CD4-positive, alpha-beta T cell treated with Interleukin-6 for 4 hours (primary cell): ENCODE measurements around the gene HERC4.
"Not testable (repeated sequence)": the region's sequence is repeated elsewhere in the genome, so short reads cannot be mapped to it uniquely, and the experiment has no call there.

Source experiments
- DNase-seq: peaks from one replicate; pipeline ENCODE4 v3.0.0-alpha.2; 2020; ENCODE audit warnings: mixed read lengths

HERC4 gene

DNA sequence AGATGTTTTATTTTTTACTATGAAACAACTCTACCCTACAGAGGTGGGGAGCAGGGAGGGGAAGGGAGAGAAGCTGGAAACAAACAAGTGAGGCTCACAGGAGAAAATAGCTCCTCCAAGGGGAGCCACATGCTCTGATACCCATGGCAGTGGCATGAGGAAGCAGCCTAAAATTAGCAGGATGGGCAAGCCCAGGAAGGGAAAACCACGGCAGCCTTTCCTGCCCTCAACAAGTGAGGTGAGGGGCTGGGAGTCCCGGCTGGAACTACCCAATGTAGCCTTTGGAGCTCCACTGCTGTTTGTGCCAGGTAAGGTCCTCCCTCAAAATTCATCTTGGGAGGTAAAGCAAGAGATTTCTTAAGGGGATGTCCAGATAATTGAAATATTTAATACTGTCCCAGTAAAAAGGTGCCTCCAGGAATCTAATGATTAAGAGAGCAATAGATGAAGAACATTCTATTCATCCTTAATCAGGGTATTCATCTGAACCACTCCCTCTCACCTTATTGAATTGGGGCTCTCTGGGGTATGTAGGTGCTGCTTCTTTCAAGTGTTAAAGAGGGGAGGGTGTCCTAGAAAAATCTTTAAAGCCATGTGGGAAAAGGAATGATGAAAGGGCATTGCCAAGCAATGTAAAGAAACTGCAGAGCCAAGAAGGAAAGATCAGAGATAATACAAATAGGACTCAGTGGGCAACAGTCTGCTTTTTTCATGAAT lies 12.8 kb upstream of the HERC4 start:
- DNase-seq, result no peak

DNA sequence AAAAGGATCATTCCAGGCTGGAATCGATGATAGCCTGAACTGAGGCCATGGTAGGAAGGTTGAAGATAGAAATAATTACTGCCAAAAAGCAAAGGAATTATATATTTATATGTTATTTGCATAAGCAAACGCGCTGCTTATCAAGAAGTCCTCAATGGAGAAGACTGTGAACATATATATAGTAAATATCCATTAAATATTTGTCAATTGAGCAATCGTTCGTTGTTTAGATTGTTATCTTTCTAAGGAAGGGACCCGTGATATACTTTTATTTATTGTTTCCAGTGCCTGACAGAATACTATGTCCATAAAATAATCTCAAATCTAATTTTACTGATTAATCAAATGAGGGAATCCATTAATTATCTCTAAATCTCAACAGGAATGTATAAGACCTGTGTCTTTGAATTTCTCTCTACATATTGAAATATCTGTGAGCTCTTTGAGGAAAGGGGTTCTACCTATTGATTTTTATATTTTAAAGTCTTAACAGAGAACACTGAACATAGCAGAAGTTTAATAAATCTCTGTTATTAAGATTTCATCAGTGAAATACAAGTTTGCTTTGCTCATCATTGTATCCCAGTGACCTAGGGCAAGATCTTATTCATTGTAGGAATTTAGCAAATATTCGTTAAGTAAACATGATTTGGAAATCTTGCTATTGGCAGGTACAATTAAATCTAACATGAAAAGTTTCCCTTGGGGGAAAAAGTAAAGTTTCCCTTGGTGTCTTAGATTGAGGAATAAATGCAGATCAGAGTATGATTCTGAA lies 12.0 kb upstream of the HERC4 start:
- DNase-seq, result no peak

DNA sequence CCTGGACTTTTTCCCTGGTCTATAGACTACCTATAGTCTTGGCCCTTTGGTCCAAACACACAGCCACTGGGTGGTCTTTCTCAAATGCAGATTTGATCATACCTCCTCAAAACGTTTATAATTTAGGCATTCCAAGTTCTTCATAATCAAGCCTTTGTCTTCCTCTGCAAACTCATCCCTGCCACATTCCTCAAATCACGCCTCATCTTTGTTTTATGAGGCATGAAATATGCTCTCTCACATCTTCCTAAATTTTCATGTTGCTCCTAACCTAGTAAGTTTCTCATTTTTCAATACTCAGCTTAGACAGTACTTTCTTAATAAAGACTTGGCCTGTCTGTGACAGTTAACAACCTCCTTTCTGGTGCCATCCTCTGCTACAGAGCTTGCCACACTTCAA lies 10.9 kb upstream of the HERC4 start:
- no peak for DNase-seq

DNA sequence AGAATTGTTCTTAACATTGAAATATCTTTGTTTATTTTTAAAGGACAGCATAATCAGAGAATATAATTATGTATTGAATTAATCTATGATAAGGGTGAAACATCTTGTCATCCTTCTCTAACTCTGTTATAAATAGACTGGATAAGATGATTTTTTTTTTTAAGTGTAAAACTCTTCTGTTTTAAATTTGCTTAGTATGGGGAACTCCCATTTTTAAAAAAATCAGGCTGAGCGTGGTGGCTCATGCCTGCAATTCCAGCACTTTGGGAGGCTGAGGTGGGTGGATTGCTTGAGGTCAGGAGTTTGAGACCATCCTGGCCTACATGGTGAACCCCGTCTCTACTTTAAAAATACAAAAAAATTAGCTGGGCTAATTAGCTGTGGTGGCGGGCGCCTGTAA lies 9.4 kb upstream of the HERC4 start:
- DNase-seq, result no peak

DNA sequence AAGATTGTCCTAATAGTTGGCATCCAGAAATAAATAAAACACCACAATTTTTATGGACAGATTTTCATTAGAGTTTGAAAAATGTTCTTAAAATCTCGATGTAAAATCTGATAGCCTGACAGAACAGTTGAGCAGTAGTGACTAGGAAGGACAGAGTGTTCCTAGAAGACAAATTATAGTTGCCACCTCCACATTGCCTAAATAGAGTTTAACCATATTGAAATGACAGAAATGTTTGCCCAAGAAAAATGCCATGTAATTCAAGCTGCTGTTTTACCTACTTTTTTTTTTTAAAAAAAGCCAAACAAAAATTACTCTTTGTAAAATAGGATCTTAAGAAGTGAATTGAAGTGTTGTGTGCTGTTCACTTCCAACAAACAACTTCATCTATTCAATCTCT lies 8.9 kb upstream of the HERC4 start:
- no peak for DNase-seq

DNA sequence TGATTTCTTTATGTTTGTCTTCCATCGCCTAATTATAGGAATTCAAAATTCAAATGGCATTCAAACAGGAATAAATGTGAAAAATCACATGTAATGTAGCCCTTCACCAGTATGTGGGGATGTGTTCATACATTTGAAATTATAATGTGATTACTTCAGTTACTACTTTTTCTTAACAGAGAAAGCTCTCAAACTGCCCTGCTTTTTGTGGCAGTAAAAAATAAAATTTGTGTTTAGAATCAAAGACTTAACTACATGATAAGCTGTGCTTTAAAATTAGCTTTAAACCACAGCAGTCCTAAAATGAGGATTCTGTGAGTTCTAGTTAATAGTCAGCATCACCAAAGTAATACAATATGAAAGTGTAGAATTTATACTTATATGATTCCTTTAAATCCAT lies 7.8 kb upstream of the HERC4 start:
- DNase-seq, result no peak

DNA sequence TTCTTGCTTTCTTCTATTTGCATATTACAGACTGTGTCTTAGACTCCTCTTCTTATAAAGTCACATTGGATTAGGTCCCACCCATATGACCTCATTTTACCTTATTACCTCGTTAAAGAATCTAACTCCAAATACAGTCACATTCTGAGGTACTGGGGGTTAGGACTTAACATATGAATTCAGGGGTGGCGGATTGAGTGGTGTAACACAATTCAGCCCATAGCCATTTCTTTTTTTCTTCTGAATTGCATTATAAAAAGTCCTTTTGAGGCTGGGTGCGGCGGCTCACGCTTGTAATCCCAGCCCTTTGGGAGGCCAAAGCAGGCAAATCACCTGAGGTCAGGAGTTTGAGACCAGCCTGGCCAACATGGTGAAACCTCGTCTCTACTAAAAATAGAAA lies 6.8 kb upstream of the HERC4 start:
- DNase-seq, result no peak

DNA sequence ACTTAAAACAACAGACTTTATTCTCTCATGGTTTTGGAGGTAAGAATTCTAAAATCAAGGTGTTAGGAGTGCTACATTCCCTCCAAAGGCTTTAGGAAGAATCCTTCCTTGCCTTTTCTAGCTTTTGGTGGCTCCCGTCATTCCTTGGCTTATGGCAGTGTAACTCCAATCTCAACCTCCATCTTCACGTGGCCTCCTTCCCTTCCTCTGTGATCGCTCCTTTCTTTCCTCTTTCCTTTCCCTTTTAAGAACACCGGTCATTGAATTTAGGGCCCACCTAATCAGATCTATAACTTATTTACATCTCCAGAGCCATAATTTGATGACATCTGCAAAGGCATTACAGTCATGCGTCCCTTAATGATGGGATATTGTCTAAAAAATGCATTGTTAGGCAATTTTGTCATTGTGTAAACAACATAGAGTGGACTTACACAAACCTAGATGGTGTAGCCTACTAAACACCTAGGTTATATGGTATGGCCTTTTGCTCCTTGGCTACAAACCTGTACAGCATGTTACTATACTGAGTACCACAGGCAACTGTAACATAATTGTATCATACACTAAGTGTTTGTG lies 5.9 kb upstream of the HERC4 start:
- DNase-seq, result no peak

DNA sequence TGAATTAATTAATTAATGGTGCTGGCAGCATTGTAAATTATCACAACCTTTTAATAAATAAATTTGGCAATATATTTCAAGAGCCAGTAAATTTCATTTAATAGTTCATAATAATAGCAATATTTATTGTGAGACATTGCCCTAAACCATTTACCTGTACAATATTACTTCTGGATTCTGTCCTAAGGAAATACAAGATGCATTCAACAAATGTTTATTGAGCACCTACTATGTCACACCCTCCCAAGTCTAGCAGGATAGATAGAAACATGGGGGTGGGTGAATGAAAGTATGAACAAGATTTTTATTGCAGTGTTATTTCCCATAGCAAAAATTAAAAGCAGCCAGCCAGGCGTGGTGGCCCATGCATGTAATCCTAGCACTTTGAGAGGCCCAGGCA lies 4.4 kb upstream of the HERC4 start:
- DNase-seq, result no peak

DNA sequence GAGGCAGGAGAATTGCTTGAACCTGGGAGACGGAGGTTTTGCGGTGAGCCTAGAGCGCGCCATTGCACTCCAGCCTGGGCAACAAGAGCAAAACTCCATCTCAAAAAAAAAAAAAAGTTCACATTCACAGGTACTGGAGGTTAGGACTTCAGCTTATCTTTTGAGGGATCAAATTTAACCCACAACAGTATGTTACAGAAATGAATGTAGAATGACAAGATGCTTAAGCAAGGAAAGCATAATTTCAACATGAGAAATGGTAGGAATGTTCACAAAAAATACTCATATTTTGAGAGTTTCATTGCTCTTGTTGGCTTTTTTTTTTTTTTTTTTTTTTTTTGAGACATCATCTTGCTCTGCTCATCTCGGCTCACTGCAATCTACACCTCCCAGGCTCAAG lies 1.9 kb upstream of the HERC4 start:
- DNase-seq, result no peak

DNA sequence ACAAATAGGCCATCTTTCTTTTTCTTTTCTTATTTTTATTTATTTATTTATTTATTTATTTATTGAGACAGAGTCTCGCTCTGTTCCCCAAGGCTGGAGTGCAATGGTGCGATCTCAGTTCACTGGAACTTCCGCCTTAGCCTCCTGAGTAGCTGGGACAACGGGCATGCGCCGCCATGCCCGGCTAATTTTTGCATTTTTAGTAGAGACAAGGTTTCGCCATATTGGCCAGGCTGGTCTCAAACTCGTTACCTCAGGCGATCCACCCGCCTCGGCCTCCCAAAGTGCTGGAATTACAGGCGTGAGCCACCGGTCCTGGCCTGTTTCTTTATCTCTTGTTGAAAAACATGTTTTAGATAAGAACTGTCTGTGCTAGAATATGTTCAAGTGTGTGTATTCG lies 998 bp upstream of the HERC4 start:
- DNase-seq, result not testable (repeated sequence)

DNA sequence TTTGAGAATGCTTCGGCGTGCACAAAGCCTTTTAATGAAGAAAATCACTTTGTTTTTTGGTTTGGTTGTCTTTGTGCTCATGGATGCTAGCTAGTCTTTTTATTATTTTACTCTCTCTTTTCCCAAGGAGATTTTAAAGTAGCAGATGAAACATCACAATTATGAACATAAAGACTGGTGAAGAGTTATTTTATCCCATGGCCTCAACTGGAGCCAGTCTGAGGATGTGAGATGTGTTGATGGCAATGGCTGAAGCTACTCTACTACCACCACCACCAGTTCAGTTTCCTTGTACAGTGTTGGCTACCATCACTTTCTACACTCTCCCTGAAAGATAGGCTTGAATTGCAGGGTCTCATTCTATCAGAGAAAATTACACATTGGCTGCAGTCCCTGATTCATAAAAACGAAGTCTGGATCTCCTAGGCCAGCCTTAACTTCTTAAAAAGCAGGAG lies 494 bp upstream of the HERC4 start:
- peak; percentile 5 for DNase-seq

DNA sequence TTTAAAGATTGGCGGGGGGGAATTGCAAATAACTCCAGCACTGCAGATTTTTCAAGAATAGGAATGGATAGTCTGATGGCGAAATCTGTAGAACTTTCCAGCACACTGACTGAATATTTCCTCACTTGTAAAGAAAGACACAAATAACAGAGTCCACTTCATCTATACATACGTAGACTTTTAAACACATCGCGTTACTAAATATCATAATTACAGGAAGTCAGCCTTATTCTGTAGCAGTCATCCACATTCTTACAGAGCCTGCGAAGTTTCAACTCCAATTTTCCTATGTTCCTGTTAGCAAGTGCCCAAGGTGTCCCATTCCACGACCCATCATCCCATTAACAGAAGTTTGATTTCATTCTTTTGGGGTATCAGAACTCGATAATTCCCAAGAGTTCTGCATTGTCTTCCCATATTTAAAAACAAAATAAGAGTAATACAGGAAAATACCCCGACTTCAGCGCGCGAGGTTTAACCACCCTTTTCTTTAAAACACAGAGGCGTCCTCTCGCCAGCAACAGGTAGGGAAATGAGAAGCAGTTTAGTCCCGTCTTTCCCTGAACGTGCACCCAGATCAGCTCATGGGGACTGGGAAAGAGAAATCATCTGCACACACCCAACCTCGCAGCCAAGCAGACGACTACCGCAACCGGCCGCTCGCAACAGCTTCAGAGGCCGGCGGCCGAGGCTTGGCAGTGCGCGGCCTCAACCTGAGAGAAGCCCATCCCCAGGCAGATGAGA lies 880 bp downstream of the HERC4 start:
- DNase-seq, result no peak

DNA sequence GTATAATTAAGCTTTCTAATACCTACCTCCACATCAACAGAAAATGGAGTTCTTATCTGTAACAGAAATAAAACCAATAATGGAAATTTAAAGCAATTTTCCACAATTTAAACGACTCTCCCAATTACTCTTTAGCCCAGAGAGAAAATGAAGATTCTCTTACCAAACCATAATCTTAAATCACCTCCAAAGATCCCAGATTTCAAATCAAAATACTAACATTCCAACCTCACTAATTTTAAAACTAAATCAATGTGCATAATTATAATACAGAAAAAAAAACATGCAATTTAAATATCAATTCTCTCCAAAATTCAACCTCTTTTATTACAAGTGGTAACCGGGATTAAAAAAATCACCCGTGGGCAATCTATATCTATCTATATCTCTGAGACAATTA lies 1.5 kb downstream of the HERC4 start:
- DNase-seq, result no peak

DNA sequence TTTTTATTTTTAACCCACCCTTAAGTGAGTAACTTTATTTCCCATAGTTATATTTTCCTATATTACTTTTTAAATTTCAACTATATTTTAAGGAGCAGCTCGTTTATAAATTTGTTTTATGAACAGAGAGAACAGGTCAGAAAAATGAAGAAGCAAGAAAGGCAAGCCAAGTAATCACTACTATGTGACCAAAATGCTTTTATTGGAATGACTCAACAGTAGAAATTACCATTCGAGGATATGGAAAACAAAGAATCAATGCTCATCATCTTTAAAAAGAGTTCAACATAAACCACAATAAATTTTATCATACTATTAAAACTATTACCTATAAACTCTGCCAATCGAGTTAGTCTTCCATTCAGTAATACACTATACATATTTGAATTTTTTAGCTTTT lies 7.6 kb downstream of the HERC4 start:
- DNase-seq, result no peak

DNA sequence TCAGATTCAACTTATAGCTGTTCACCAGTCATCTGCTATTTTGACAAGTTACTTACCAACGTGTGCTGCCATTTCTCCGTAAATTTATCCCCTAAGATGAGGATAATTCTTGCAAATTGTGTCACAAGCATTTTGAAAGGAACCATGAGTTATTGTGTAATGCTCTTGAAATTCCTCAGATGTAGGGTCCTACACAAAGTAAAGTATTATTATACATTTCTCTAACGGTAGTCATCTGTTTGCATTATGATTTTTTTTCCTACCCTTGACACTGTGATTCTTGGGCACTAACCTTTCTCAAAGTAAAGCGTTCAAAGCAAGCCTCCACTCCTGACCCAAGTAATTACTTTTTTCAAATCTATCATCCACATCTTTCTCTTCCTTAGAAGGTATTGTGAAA lies 8.1 kb downstream of the HERC4 start:
- DNase-seq, result no peak

DNA sequence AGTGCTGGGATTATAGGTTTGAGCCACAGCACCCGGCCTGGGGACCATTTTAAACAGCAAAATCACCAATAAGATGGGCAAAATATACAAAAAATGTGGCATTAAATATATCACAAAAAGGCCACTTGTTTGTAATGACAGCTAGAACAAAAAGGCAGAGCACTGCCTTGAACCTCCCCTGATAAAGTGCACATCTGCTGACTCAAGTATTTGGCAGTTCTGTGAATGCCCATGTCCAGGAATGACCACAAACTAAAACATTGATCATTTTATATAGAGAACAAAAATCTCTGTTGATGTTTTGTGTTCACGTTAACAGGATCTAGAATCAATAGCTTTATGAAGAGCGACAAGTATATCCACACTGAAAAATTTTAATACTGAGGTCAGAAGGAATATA lies 21.5 kb downstream of the HERC4 start:
- no peak for DNase-seq

DNA sequence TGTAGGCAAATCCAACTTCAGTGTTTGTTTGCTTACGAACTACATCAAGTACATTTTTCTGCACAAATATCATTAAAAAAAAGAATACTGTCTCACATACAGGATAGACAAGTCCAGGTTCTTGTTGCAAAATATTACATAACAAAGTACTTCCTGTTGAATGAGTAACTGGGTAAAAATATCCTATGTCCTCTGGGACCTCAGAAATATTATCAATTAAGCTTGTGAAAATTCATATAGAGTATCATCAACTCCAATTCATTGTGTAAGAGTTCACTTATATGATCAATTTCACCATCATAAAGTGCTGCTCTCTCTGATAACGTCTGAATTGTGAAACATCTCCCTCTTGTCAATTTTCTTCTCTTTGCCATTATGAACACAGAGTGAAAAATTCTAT lies 22.6 kb downstream of the HERC4 start:
- no peak for DNase-seq

DNA sequence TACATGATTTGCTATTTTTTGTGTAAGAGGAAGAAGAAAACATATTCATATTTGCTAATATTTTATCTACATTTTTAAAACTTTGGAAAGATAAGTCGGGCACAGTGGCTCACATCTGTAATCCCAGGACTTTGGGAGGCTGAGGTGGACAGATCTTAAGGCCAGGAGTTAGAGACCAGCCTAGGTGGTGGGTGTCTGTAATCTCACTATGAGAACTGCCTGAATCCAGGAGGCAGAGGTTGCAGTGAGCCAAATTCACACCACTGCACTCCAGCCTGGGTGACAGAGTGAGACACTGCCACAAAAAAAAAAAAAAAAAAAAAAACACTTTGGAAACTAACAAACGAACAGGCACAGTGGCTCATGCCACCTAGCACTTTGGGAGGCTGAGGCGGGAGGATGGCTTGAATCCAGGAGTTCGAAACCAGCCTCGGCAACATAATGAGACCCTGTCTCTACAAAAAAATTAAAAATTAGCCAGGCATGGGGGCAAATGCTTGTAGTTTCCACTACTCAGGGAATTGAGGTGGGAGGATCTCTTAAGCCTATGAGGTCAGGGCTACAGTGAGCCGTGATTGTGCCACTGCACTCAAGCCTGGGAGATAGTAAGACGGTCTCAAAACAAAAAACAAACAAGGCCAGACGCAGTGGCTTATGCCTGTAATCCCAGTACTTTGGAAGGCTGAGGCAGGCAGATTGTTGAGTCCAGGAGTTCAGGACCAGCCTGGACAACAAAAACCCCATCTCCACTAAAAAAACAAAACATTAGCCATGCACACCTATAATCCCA lies 25.6 kb downstream of the HERC4 start:
- no peak for DNase-seq

DNA sequence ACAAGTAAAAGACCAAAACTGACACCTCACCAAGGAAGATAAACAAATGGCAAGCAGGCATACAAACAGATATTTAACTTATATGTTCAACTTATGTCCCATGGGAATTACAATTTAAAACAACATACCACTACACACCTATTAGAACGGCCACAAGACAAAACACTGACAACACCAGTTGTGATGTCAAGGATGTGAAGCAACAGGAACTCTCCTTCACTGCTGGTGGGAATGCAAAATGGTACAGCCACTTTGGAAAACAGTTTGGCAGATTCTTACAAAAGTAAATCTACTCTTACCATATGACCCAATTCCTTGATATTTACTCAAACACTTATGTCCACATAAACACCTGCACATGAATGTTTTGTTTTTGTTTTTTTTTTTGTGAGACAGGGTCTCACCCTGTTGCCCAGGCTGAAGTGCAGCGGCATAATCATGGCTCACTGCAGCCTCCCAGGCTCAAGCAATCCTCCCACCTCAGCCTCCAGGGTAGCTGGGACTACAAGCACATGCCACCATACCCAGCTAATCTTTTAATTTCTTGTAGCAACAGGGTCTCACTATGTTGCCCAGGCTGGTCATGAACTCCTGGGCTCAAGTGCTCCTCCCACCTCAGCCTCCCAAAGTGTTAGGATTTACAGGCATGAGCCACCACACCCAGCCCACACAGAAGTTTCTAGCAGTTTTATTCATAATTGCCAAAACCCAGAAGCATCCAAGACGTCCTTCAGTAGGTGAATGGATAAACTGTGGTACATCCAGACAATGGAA lies 27.3 kb downstream of the HERC4 start:
- DNase-seq, result no peak

DNA sequence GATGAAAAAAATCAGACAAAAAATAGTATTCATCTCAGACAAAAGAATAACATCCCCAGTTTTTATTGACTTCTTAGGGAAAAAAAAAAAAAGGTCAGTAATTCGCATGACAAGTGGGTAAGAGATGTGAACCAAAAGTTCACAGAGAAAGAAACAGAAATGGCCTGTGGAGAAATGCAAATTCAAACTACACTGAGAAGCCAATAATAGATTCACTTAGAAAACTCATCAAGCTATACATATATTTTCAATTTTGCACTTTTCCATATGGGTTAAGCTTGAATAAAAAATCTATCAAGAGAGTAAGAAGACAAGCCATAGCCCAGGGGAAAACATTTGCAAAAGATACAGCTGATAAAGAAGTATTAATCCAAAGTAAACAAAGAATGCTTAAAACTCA lies 28.0 kb downstream of the HERC4 start:
- no peak for DNase-seq

DNA sequence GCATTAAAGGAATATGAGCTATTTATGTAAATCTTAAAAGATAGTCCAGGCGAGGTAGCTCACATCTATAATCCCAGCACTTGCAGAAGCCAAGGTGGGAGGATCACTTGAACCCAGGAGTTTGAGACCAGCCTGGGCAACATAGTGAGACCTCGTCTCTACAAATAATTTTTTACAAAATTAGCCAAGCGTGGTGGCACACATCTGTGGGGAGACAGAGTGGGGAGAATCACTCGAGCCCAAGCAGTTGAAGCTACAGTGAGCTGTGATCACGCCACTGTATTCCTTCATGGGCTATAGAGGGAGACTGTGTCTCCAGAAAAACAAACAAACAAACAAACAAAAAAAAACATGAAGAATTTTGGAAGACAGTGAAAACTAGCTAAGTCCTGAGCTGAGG lies 28.4 kb downstream of the HERC4 start:
- no peak for DNase-seq
